Smooth muscle cell (in vitro differentiated cells): Measurements from ENCODE around the gene CLEC2D. TPM values are rescaled to one million over a fixed set of nuclear protein-coding genes. Genes with fewer than 3 reads are reported as not detected.
"Not testable (repeated sequence)": the region's sequence is repeated elsewhere in the genome, so short reads cannot be mapped to it uniquely, and the experiment has no call there.

Source experiments
- DNase-seq: peaks from one replicate; lab custom pipeline; 2025; ENCODE audit not compliant: unreplicated experiment; lab: John Stamatoyannopoulos, UW
- H2AFZ ChIP-seq: fragments of 200-600 bp; sonication (generic); 2 replicates; pipeline ENCODE4 v1.6.0; 2016; ENCODE audit warnings: antibody characterized with exemption, low read depth, mild to moderate bottlenecking
- H3F3A ChIP-seq: fragments of 200-600 bp; sonication (generic); 2 replicates; pipeline ENCODE4 v1.6.0; 2017; ENCODE audit warnings: antibody characterized with exemption, low read depth
- H3K27ac ChIP-seq: fragments of 200-600 bp; sonication (generic); 2 replicates; pipeline ENCODE4 v1.5.1; 2016; ENCODE audit warnings: low read depth, mild to moderate bottlenecking
- H3K27me3 ChIP-seq: fragments of 200-600 bp; sonication (generic); 2 replicates; pipeline ENCODE4 v1.6.1; 2016; ENCODE audit warnings: low read depth, mild to moderate bottlenecking
- H3K36me3 ChIP-seq: fragments of 200-600 bp; sonication (generic); 2 replicates; pipeline ENCODE4 v1.5.1; 2016; ENCODE audit warnings: low read depth
- H3K4me1 ChIP-seq: fragments of 200-600 bp; sonication (generic); 2 replicates; pipeline ENCODE4 v1.5.1; 2016; ENCODE audit warnings: low read depth
- H3K4me2 ChIP-seq: fragments of 200-600 bp; sonication (generic); 2 replicates; pipeline ENCODE4 v1.6.0; 2016; ENCODE audit warnings: mild to moderate bottlenecking
- H3K4me3 ChIP-seq: fragments of 200-600 bp; sonication (generic); 2 replicates; pipeline ENCODE4 v1.5.1; 2016; ENCODE audit warnings: mild to moderate bottlenecking
- H3K79me2 ChIP-seq: fragments of 200-600 bp; sonication (generic); 2 replicates; pipeline ENCODE4 v1.6.0; 2016; ENCODE audit warnings: low read depth, mild to moderate bottlenecking
- H3K9ac ChIP-seq: fragments of 200-600 bp; sonication (generic); 2 replicates; pipeline ENCODE4 v1.6.0; 2016; ENCODE audit warnings: low read depth
- H3K9me3 ChIP-seq: fragments of 200-600 bp; sonication (generic); replicated peaks from 2 replicates; pipeline ENCODE4 v1.5.1; 2016; ENCODE audit warnings: low read depth
- H4K20me1 ChIP-seq: fragments of 200-600 bp; sonication (generic); 2 replicates; pipeline ENCODE4 v1.6.0; 2016; ENCODE audit warnings: low read depth
- CTCF ChIP-seq: fragments of 200-600 bp; sonication (generic); IDR thresholded peaks from 2 replicates; pipeline ENCODE4 v1.5.1; 2017; ENCODE audit warnings: borderline replicate concordance, mild to moderate bottlenecking, antibody characterized with exemption; ENCODE audit not compliant: insufficient read depth, poor library complexity, severe bottlenecking
- WGBS: methylation state at CpG from one replicate; pipeline ENCODE4 v1.1.7; 2016; ENCODE audit warnings: low lambda C conversion rate; 5-methylcytosine and 5-hydroxymethylcytosine counted together
- polyA plus RNA-seq: library from polyadenylated mRNA; unstranded; fragments of >200 nt; fragmentation: Nextera tagmentation; extraction: Ambion mirVana; gene quantifications from 2 replicates; pipeline ENCODE4 v1.2.1, GENCODE V29; 2016
- total RNA-seq: library from RNA; depleted of rRNA; stranded (reverse); fragments of >200 nt; gene quantifications from 2 replicates; pipeline ENCODE4 v1.2.3, GENCODE V29; 2014

Gene CLEC2D
- total and polyA plus RNA-seq, 2 experiments from 2014 or later = 2.2 to 5.8 TPM

- TF ChIP-seq CTCF = no peak
- no peaks in the 10 kb centered on the region for H3K9me3 ChIP-seq
- no peaks in the 10 kb centered on the region for H3K36me3 ChIP-seq
- no peak for DNase-seq
- no peak overlapping the region for H3K9ac ChIP-seq
- no peaks in the 10 kb centered on the region for H3K79me2 ChIP-seq
- H2AFZ ChIP-seq = no peak overlapping the region
- no peaks in the 10 kb centered on the region for H3F3A ChIP-seq
- H4K20me1 ChIP-seq = no peaks in the 10 kb centered on the region
- H3K27ac ChIP-seq = no peak overlapping the region
- no peaks in the 10 kb centered on the region for H3K27me3 ChIP-seq
- no peak overlapping the region for H3K4me2 ChIP-seq
- H3K4me3 ChIP-seq = no peak overlapping the region
- 89% methylated on average over 3 of the region's 3 CpGs for WGBS
- H3K4me1 ChIP-seq = no peaks in the 10 kb centered on the region
These were observed 32.7 kb downstream of the CLEC2D start for GRCh38 chr12:9702255-9702654.

GRCh38 chr12:9704561-9704960, 35.0 kb downstream of the CLEC2D start:
- not testable (repeated sequence) for H3K4me2 ChIP-seq, DNase-seq, H3K4me1 ChIP-seq, H3K27ac ChIP-seq, H3K27me3 ChIP-seq, H3K9ac ChIP-seq, H2AFZ ChIP-seq, H4K20me1 ChIP-seq, H3K4me3 ChIP-seq, H3K9me3 ChIP-seq, H3K79me2 ChIP-seq, H3K36me3 ChIP-seq, H3F3A ChIP-seq
- 92% methylated on average over 5 of the region's 5 CpGs for WGBS

GRCh38 chr12:9706086-9706685, 36.7 kb downstream of the CLEC2D start:
- no peak for TF ChIP-seq CTCF
- no peaks in the 10 kb centered on the region for H3K79me2 ChIP-seq
- H3K27me3 ChIP-seq = no peaks in the 10 kb centered on the region
- H3K36me3 ChIP-seq = no peaks in the 10 kb centered on the region
- DNase-seq = no peak
- H3K27ac ChIP-seq = no peak overlapping the region
- H3K4me1 ChIP-seq = no peaks in the 10 kb centered on the region
- no peak overlapping the region for H2AFZ ChIP-seq
- no peaks in the 10 kb centered on the region for H4K20me1 ChIP-seq
- no peaks in the 10 kb centered on the region for H3F3A ChIP-seq
- no peak overlapping the region for H3K4me2 ChIP-seq
- H3K4me3 ChIP-seq = no peak overlapping the region
- H3K9me3 ChIP-seq = no peaks in the 10 kb centered on the region
- no peak overlapping the region for H3K9ac ChIP-seq

GRCh38 chr12:9707356-9707755, 37.8 kb downstream of the CLEC2D start:
- Histone ChIP-seq H3K79me2 (no peaks in the 10 kb centered on the region), H4K20me1 (no peaks in the 10 kb centered on the region), H3K4me3 (no peak overlapping the region), H3K9me3 (no peaks in the 10 kb centered on the region), H3K36me3 (no peaks in the 10 kb centered on the region), H3K4me1 (no peaks in the 10 kb centered on the region), H3K27me3 (no peaks in the 10 kb centered on the region), H3K4me2 (no peak overlapping the region), H3K27ac (no peak overlapping the region), H3K9ac (no peak overlapping the region), H2AFZ (no peak overlapping the region), H3F3A (no peaks in the 10 kb centered on the region)
- TF ChIP-seq CTCF = no peak
- no peak for DNase-seq
